Measurements from ENCODE around the gene HSP90AA1. TPM values are rescaled to one million over a fixed set of nuclear protein-coding genes. Genes with fewer than 3 reads are reported as not detected.
"Not testable (repeated sequence)": the region's sequence is repeated elsewhere in the genome, so short reads cannot be mapped to it uniquely, and the experiment has no call there.

HSP90AA1 gene
- total RNA-seq, 1 experiment from 2014 or later, result 1,111 TPM

- intact Hi-C loops (cut with micrococcal nuclease; ENCODE audit: unreplicated experiment), result no loop called here
- no peak for TF ChIP-seq CTCF (IDR thresholded peaks at IDR 0.05; ENCODE audit: unreplicated experiment)
- CTCF ChIA-PET, result no interaction called here
- Mint-ChIP-seq H3K9me3 (ENCODE audit: low read depth, unreplicated experiment) (no peaks in the 10 kb centered on the region), H3K4me1 (ENCODE audit: low read depth, unreplicated experiment) (peaks cover 37% of the 10 kb centered on the region), H3K27ac (ENCODE audit: unreplicated experiment) (peak overlapping the region; percentile 89), H3K4me3 (ENCODE audit: low read depth, unreplicated experiment) (peak overlapping the region; percentile 71), H3K27me3 (ENCODE audit: unreplicated experiment) (no peaks in the 10 kb centered on the region), H3K36me3 (ENCODE audit: insufficient read depth, unreplicated experiment) (peaks cover 84% of the 10 kb centered on the region)
- DNase-seq, result no peak
- no TSS peak for BruUV-seq (replicated peaks)
These were observed 204 bp downstream of the HSP90AA1 start for GRCh38 chr14:102086709-102086971.

DNA sequence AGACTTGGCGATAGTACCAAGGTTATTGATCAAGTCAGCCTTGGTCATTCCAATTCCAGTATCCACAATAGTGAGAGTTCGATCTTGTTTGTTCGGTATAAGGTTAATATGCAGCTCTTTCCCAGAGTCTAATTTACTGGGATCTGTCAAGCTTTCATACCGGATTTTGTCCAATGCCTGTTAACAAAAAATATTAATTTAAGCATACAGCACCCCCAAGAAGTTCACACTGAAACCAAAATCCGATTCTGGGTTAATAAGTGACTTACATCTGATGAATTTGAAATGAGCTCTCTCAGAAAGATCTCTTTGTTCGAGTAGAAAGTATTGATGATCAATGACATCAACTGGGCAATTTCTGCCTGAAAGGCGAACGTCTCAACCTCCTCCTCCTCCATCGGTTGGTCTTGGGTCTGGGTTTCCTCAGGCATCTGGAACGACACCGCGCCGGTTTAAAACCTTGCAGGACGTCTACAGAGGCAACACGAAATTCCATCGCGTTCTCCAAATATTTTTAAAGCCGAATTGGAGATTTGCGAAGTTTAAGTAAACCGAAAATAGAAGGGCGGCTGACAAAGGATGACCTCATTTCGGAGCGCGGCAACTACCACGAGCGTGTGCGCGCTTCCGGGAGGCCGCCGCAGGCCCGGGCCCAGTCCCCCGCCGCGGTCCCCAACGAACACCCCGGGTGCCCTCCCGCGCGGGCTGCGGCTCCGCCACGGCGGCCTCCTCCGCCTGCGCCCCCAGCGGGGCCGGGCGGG, 716 bp downstream of the HSP90AA1 start:
- peaks cover 89% of the 10 kb centered on the region for H3K36me3 Mint-ChIP-seq (ENCODE audit: insufficient read depth, unreplicated experiment)

DNA sequence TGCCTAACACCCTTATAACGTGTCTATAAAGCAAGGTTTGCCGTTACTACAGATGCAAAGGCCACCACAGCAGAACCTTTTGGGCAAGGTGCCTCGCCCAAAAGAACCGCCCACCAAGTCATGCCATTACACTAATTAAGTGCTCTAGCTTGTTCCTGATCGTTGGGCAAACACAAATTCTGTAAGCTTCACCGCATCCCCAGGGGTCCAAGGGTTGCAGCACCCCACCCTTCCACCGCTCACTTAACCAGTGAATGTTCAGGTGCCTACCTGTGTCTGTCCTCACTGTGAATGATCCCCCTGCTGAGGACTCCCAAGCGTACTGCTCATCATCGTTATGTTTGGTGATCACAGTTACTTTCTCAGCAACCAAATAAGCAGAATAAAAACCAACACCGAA, 1.4 kb downstream of the HSP90AA1 start:
- intact Hi-C loops (cut with micrococcal nuclease; ENCODE audit: unreplicated experiment), result no loop called here

More for the DNA sequence above, 716 bp downstream of the HSP90AA1 start:
- DNase-seq, result no peak
- CTCF ChIA-PET, result no interaction called here
- Mint-ChIP-seq H3K9me3 (ENCODE audit: low read depth, unreplicated experiment) (no peaks in the 10 kb centered on the region), H3K4me3 (ENCODE audit: low read depth, unreplicated experiment) (peak overlapping the region; percentile 71), H3K27ac (ENCODE audit: unreplicated experiment) (peak overlapping the region; percentile 72), H3K27me3 (ENCODE audit: unreplicated experiment) (no peaks in the 10 kb centered on the region), H3K4me1 (ENCODE audit: low read depth, unreplicated experiment) (peaks cover 37% of the 10 kb centered on the region)
- no TSS peak for BruUV-seq (replicated peaks)
- intact Hi-C loops (cut with micrococcal nuclease; ENCODE audit: unreplicated experiment), result no loop called here
- no peak for TF ChIP-seq CTCF (IDR thresholded peaks at IDR 0.05; ENCODE audit: unreplicated experiment)

GRCh38 chr14:102084931-102085330, 1.9 kb downstream of the HSP90AA1 start:
- no peak for TF ChIP-seq CTCF (IDR thresholded peaks at IDR 0.05; ENCODE audit: unreplicated experiment)
- H3K9me3 Mint-ChIP-seq (ENCODE audit: low read depth, unreplicated experiment), result no peaks in the 10 kb centered on the region
- intact Hi-C loops (cut with micrococcal nuclease; ENCODE audit: unreplicated experiment), result no loop called here
- H3K27me3 Mint-ChIP-seq (ENCODE audit: unreplicated experiment), result no peaks in the 10 kb centered on the region
- peak overlapping the region; percentile 42 for H3K27ac Mint-ChIP-seq (ENCODE audit: unreplicated experiment)
- peak overlapping the region; percentile 71 for H3K4me3 Mint-ChIP-seq (ENCODE audit: low read depth, unreplicated experiment)
- no peak for DNase-seq
- BruUV-seq (replicated peaks), result no TSS peak
- H3K4me1 Mint-ChIP-seq (ENCODE audit: low read depth, unreplicated experiment), result peaks cover 37% of the 10 kb centered on the region
- CTCF ChIA-PET, result interaction anchor here (1.5 kb wide), 1 partner anchor 21 kb away, joined by 4 read pairs; no protein-coding TSS in a partner anchor
- peaks cover 95% of the 10 kb centered on the region for H3K36me3 Mint-ChIP-seq (ENCODE audit: insufficient read depth, unreplicated experiment)

More for the DNA sequence above, 1.4 kb downstream of the HSP90AA1 start:
- Mint-ChIP-seq H3K4me3 (ENCODE audit: low read depth, unreplicated experiment) (peak overlapping the region; percentile 71), H3K27me3 (ENCODE audit: unreplicated experiment) (no peaks in the 10 kb centered on the region), H3K36me3 (ENCODE audit: insufficient read depth, unreplicated experiment) (peaks cover 95% of the 10 kb centered on the region), H3K9me3 (ENCODE audit: low read depth, unreplicated experiment) (no peaks in the 10 kb centered on the region), H3K4me1 (ENCODE audit: low read depth, unreplicated experiment) (peaks cover 37% of the 10 kb centered on the region), H3K27ac (ENCODE audit: unreplicated experiment) (peak overlapping the region; percentile 72)
- CTCF ChIA-PET, result interaction anchor here (1.5 kb wide), 1 partner anchor 22 kb away, joined by 4 read pairs; no protein-coding TSS in a partner anchor
- DNase-seq, result no peak
- no peak for TF ChIP-seq CTCF (IDR thresholded peaks at IDR 0.05; ENCODE audit: unreplicated experiment)
- no TSS peak for BruUV-seq (replicated peaks)

DNA sequence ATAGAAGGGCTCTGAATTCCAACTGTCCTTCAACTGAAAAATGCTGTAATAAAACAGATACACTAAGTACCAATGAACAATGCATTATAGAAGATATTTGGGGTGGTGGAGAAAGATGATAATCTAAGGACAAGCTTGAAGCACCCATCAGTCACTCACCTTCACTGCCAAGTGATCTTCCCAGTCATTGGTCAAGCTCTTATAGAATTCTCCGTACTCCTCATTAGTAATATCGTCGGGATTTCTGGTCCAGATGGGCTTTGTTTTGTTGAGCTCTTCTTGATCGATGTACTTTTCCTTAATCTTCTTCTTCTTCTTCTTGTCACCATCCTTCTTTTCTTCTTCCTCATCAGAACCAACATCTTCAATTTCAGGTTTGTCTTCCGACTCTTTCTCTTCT, 2.3 kb downstream of the HSP90AA1 start:
- intact Hi-C loops (cut with micrococcal nuclease; ENCODE audit: unreplicated experiment); H3K27me3 Mint-ChIP-seq (ENCODE audit: unreplicated experiment); DNase-seq; H3K9me3 Mint-ChIP-seq (ENCODE audit: low read depth, unreplicated experiment): not testable (repeated sequence)
- H3K36me3 Mint-ChIP-seq (ENCODE audit: insufficient read depth, unreplicated experiment), result peaks cover 97% of the 10 kb centered on the region
- peak overlapping the region; percentile 42 for H3K27ac Mint-ChIP-seq (ENCODE audit: unreplicated experiment)
- peaks cover 35% of the 10 kb centered on the region for H3K4me1 Mint-ChIP-seq (ENCODE audit: low read depth, unreplicated experiment)
- H3K4me3 Mint-ChIP-seq (ENCODE audit: low read depth, unreplicated experiment), result peak overlapping the region; percentile 71
- BruUV-seq (replicated peaks), result TSS peak; percentile 44
- CTCF ChIA-PET, result interaction anchor here (1.5 kb wide), 1 partner anchor 21 kb away, joined by 4 read pairs; no protein-coding TSS in a partner anchor
